GM18861 (cell line): Measurements from ENCODE around the gene KRTCAP2.
A peak's percentile ranks its signal among the peaks of the same experiment; 100 is the strongest.

Experiments
- ATAC-seq: cut with Tn5 transposase; IDR thresholded peaks from one replicate; pipeline ENCODE4 v1.9.1; 2021; ENCODE audit not compliant: unreplicated experiment

Gene KRTCAP2

GRCh38 chr1:155184835-155185782, 12.0 kb upstream of the KRTCAP2 start:
- ATAC-seq, result peak; percentile 82

GRCh38 chr1:155184351-155184811, 11.3 kb upstream of the KRTCAP2 start:
- ATAC-seq, result no peak

GRCh38 chr1:155183775-155184221, 10.7 kb upstream of the KRTCAP2 start:
- ATAC-seq, result no peak

GRCh38 chr1:155182052-155182550, 9.0 kb upstream of the KRTCAP2 start:
- no peak for ATAC-seq

GRCh38 chr1:155181371-155182051, 8.4 kb upstream of the KRTCAP2 start:
- ATAC-seq, result no peak

- no peak for ATAC-seq
Measured at GRCh38 chr1:155179112-155180031, 6.3 kb upstream of the KRTCAP2 start.

GRCh38 chr1:155178441-155179111, 5.5 kb upstream of the KRTCAP2 start:
- ATAC-seq, result no peak

GRCh38 chr1:155177918-155178281, 4.8 kb upstream of the KRTCAP2 start:
- ATAC-seq, result no peak

GRCh38 chr1:155177192-155177917, 4.3 kb upstream of the KRTCAP2 start:
- ATAC-seq, result no peak

- ATAC-seq, result no peak
Measured at GRCh38 chr1:155176544-155177071, 3.5 kb upstream of the KRTCAP2 start.

- ATAC-seq, result no peak
Measured at GRCh38 chr1:155175927-155176371, 2.8 kb upstream of the KRTCAP2 start.

- ATAC-seq, result no peak
Measured at GRCh38 chr1:155175281-155175926, 2.3 kb upstream of the KRTCAP2 start.

GRCh38 chr1:155174324-155175280, 1.5 kb upstream of the KRTCAP2 start:
- ATAC-seq, result no peak

- no peak for ATAC-seq
Measured at GRCh38 chr1:155173478-155174323, 597 bp upstream of the KRTCAP2 start, which contains the start of gene TRIM46. TRIM46 (plus strand) TSS chr1:155173849; CDS start chr1:155173967, 118 bp downstream.

- no peak for ATAC-seq
Measured at GRCh38 chr1:155171836-155172731, 1.0 kb downstream of the KRTCAP2 start.
